ENCODE measurements around the gene MKRN3. TPM values are rescaled to one million over a fixed set of nuclear protein-coding genes. Genes with fewer than 3 reads are reported as not detected.

MKRN3 gene
- total and polyA plus RNA-seq, 9 donors = 0.38 to 2.2 (median 0.61) TPM; not detected in 3

GRCh38 chr15:23570486-23570885, 5.0 kb downstream of the MKRN3 start:
- no peak for DNase-seq
- intact Hi-C loops (cut with DNase I) = no loop called here
- H3K4me1 ChIP-seq (ENCODE audit: insufficient read depth) = no peaks in the 10 kb centered on the region
- no peak overlapping the region for H3K4me3 ChIP-seq
- H3K27me3 ChIP-seq = no peaks in the 10 kb centered on the region
- H3K36me3 ChIP-seq = no peaks in the 10 kb centered on the region
- H3K27ac ChIP-seq = no peak overlapping the region
- no peak for TF ChIP-seq EP300 (IDR thresholded peaks at IDR 0.05)
- no peak for TF ChIP-seq CTCF (IDR thresholded peaks at IDR 0.05)
- no peak for TF ChIP-seq POLR2A (IDR thresholded peaks at IDR 0.05)
- no peaks in the 10 kb centered on the region for H3K9me3 ChIP-seq
- 24 to 30% (median 26%) methylated on average over 3 of the region's 3 CpGs for WGBS, 3 donors

GRCh38 chr15:23572844-23573243, 7.4 kb downstream of the MKRN3 start:
- no peak for DNase-seq
- intact Hi-C loops (cut with DNase I) = no loop called here
- Histone ChIP-seq H3K9me3 (no peaks in the 10 kb centered on the region), H3K27ac (no peak overlapping the region), H3K27me3 (no peaks in the 10 kb centered on the region), H3K4me1 (ENCODE audit: insufficient read depth) (no peaks in the 10 kb centered on the region), H3K36me3 (no peaks in the 10 kb centered on the region), H3K4me3 (no peak overlapping the region)
- WGBS, 3 donors = 52 to 60% (median 54%) methylated on average over 4 of the region's 4 CpGs
- TF ChIP-seq CTCF (IDR thresholded peaks at IDR 0.05) (no peak), EP300 (IDR thresholded peaks at IDR 0.05) (no peak), POLR2A (IDR thresholded peaks at IDR 0.05) (no peak)

- intact Hi-C loops (cut with DNase I) = no loop called here
- H3K9me3 ChIP-seq = no peaks in the 10 kb centered on the region
- TF ChIP-seq CTCF (IDR thresholded peaks at IDR 0.05) (no peak), EP300 (IDR thresholded peaks at IDR 0.05) (no peak), POLR2A (IDR thresholded peaks at IDR 0.05) (no peak)
- no peak for DNase-seq
- no peaks in the 10 kb centered on the region for H3K36me3 ChIP-seq
- no peaks in the 10 kb centered on the region for H3K27me3 ChIP-seq
- WGBS, 3 donors = 33 to 42% (median 35%) methylated on average over 3 of the region's 3 CpGs
- H3K4me1 ChIP-seq (ENCODE audit: insufficient read depth) = no peaks in the 10 kb centered on the region
- no peak overlapping the region for H3K27ac ChIP-seq
- no peak overlapping the region for H3K4me3 ChIP-seq
Observed at GRCh38 chr15:23574742-23575141, 9.3 kb downstream of the MKRN3 start.

GRCh38 chr15:23576061-23576460, 10.6 kb downstream of the MKRN3 start:
- no peak for TF ChIP-seq EP300 (IDR thresholded peaks at IDR 0.05)
- TF ChIP-seq CTCF (IDR thresholded peaks at IDR 0.05) = no peak
- no peak for TF ChIP-seq POLR2A (IDR thresholded peaks at IDR 0.05)
- H3K4me1 ChIP-seq (ENCODE audit: insufficient read depth) = no peaks in the 10 kb centered on the region
- intact Hi-C loops (cut with DNase I) = no loop called here
- DNase-seq = no peak
- H3K27me3 ChIP-seq = no peaks in the 10 kb centered on the region
- H3K4me3 ChIP-seq = no peak overlapping the region
- no peaks in the 10 kb centered on the region for H3K9me3 ChIP-seq
- no peaks in the 10 kb centered on the region for H3K36me3 ChIP-seq
- WGBS, 3 donors = 50 to 61% (median 54%) methylated on average over 1 of the region's 1 CpG
- no peak overlapping the region for H3K27ac ChIP-seq

Measured in ovary (tissue), 9 donors.